ENCODE measurements around the gene IL20RA. TPM values are rescaled to one million over a fixed set of nuclear protein-coding genes. Genes with fewer than 3 reads are reported as not detected.

Gene IL20RA
- total and polyA plus RNA-seq, 2 of the 13 experiments (the other 11 are each of a cell fraction or from before 2014, with no cell fraction given), result not detected

DNA sequence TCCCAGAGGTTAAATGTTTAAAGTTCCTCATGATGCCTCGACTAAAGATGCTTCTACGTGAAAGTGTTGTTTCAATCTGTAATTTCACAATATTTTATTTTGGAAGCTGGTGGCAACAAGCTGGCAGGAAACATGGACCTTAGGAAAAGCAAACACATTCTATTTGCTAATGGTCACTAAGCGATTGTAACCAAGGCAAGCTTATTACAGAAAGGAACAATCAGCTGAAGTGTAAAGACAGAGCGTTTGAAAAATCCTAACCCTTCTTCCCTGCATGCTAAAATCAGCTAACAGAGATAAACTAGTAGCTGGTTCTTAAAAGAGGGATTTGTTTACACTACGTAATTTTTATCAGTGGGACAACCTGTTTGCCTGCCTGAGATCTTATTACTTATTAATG is 50.0 kb downstream of the IL20RA start (continued):
- TF ChIP-seq, protein P1, sequence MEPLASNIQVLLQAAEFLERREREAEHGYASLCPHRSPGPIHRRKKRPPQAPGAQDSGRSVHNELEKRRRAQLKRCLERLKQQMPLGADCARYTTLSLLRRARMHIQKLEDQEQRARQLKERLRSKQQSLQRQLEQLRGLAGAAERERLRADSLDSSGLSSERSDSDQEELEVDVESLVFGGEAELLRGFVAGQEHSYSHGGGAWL (CRISPR knock-in tag; IDR thresholded peaks at IDR 0.05), result no peak
- no peak for TF ChIP-seq STAG1 (CRISPR knock-in tag; IDR thresholded peaks at IDR 0.05)
- TF ChIP-seq ZNF121 (CRISPR knock-in tag; IDR thresholded peaks at IDR 0.05), result no peak
- no peak for TF ChIP-seq ZNF724P (CRISPR knock-in tag; IDR thresholded peaks at IDR 0.05; ENCODE audit: borderline replicate concordance)
- no peak for TF ChIP-seq MLLT10 (CRISPR knock-in tag; IDR thresholded peaks at IDR 0.05)
- TF ChIP-seq, protein P2, sequence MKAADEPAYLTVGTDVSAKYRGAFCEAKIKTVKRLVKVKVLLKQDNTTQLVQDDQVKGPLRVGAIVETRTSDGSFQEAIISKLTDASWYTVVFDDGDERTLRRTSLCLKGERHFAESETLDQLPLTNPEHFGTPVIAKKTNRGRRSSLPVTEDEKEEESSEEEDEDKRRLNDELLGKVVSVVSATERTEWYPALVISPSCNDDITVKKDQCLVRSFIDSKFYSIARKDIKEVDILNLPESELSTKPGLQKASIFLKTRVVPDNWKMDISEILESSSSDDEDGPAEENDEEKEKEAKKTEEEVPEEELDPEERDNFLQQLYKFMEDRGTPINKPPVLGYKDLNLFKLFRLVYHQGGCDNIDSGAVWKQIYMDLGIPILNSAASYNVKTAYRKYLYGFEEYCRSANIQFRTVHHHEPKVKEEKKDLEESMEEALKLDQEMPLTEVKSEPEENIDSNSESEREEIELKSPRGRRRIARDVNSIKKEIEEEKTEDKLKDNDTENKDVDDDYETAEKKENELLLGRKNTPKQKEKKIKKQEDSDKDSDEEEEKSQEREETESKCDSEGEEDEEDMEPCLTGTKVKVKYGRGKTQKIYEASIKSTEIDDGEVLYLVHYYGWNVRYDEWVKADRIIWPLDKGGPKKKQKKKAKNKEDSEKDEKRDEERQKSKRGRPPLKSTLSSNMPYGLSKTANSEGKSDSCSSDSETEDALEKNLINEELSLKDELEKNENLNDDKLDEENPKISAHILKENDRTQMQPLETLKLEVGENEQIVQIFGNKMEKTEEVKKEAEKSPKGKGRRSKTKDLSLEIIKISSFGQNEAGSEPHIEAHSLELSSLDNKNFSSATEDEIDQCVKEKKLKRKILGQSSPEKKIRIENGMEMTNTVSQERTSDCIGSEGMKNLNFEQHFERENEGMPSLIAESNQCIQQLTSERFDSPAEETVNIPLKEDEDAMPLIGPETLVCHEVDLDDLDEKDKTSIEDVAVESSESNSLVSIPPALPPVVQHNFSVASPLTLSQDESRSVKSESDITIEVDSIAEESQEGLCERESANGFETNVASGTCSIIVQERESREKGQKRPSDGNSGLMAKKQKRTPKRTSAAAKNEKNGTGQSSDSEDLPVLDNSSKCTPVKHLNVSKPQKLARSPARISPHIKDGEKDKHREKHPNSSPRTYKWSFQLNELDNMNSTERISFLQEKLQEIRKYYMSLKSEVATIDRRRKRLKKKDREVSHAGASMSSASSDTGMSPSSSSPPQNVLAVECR (CRISPR knock-in tag; IDR thresholded peaks at IDR 0.05; ENCODE audit: borderline replicate concordance), result no peak
- peak; percentile 77 for TF ChIP-seq RFX1 (IDR thresholded peaks at IDR 0.05)
- TF ChIP-seq RFX3 (CRISPR knock-in tag; IDR thresholded peaks at IDR 0.05), result peak; percentile 42; the same call in 1 of the 2 replicates
- TF ChIP-seq CEBPG (CRISPR knock-in tag; IDR thresholded peaks at IDR 0.05), result no peak
- peak; percentile 26; the same call in 1 of the 2 replicates for TF ChIP-seq NR2F6 (IDR thresholded peaks at IDR 0.05)
- TF ChIP-seq NR2F6 (CRISPR knock-in tag; IDR thresholded peaks at IDR 0.05), result no peak
- no peak for TF ChIP-seq ZNF24 (IDR thresholded peaks at IDR 0.05)
- TF ChIP-seq, protein P3, sequence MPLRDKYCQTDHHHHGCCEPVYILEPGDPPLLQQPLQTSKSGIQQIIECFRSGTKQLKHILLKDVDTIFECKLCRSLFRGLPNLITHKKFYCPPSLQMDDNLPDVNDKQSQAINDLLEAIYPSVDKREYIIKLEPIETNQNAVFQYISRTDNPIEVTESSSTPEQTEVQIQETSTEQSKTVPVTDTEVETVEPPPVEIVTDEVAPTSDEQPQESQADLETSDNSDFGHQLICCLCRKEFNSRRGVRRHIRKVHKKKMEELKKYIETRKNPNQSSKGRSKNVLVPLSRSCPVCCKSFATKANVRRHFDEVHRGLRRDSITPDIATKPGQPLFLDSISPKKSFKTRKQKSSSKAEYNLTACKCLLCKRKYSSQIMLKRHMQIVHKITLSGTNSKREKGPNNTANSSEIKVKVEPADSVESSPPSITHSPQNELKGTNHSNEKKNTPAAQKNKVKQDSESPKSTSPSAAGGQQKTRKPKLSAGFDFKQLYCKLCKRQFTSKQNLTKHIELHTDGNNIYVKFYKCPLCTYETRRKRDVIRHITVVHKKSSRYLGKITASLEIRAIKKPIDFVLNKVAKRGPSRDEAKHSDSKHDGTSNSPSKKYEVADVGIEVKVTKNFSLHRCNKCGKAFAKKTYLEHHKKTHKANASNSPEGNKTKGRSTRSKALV (CRISPR knock-in tag; IDR thresholded peaks at IDR 0.05), result no peak
- TF ChIP-seq ZNF891 (CRISPR knock-in tag; IDR thresholded peaks at IDR 0.05), result no peak
- peak; percentile 38; the same call in 1 of the 2 replicates for TF ChIP-seq TBX3 (IDR thresholded peaks at IDR 0.05; ENCODE audit: borderline replicate concordance)
- no peak for TF ChIP-seq SMAD3 (CRISPR knock-in tag; IDR thresholded peaks at IDR 0.05)
- TF ChIP-seq, protein P4, sequence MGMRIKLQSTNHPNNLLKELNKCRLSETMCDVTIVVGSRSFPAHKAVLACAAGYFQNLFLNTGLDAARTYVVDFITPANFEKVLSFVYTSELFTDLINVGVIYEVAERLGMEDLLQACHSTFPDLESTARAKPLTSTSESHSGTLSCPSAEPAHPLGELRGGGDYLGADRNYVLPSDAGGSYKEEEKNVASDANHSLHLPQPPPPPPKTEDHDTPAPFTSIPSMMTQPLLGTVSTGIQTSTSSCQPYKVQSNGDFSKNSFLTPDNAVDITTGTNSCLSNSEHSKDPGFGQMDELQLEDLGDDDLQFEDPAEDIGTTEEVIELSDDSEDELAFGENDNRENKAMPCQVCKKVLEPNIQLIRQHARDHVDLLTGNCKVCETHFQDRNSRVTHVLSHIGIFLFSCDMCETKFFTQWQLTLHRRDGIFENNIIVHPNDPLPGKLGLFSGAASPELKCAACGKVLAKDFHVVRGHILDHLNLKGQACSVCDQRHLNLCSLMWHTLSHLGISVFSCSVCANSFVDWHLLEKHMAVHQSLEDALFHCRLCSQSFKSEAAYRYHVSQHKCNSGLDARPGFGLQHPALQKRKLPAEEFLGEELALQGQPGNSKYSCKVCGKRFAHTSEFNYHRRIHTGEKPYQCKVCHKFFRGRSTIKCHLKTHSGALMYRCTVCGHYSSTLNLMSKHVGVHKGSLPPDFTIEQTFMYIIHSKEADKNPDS (CRISPR knock-in tag; IDR thresholded peaks at IDR 0.05), result no peak
- no peak for TF ChIP-seq ZNF549 (CRISPR knock-in tag; IDR thresholded peaks at IDR 0.05)
- no peak for TF ChIP-seq ZNF501 (CRISPR knock-in tag; IDR thresholded peaks at IDR 0.05)
- no peak for TF ChIP-seq ZSCAN25 (CRISPR knock-in tag; IDR thresholded peaks at IDR 0.05)
- 0 out of 2 replicates have a peak, but pooled peaks have one; percentile 12 for TF ChIP-seq NCOA2 (CRISPR knock-in tag; IDR thresholded peaks at IDR 0.05)
- TF ChIP-seq ZFAT (CRISPR knock-in tag; conservative IDR thresholded peaks at IDR 0.05), result no peak
- TF ChIP-seq PPARG (CRISPR knock-in tag; conservative IDR thresholded peaks at IDR 0.05), result no peak
- TF ChIP-seq SUZ12 (IDR thresholded peaks at IDR 0.05; ENCODE audit: low read depth, low read length), result no peak
- TF ChIP-seq HNRNPL (IDR thresholded peaks at IDR 0.05; ENCODE audit: low read depth, low read length), result no peak
